A549 (cell line): ENCODE measurements around the gene SBF2. TPM values are rescaled to one million over a fixed set of nuclear protein-coding genes. Genes with fewer than 3 reads are reported as not detected.

Experiments
- ATAC-seq, 2 experiments: fragments of 200-7000 bp in 1 of 2; fragments of >200 bp in 1 of 2; cut with Nextera tagmentation in 1 of 2; cut with Tn5 transposase in 1 of 2; 3 replicates each; pipeline versions ENCODE4 v1.8.0 to v1.9.1; 2018 to 2020; ENCODE audit warnings: mild to moderate bottlenecking in 1 of 2, moderate library complexity in 1 of 2
- CTCF ChIA-PET: fragments of 300-600 bp; sonication (Branson Sonifier 250); formaldehyde crosslinking; extraction: SDS; loops from one replicate; lab custom pipeline; 2021; ENCODE audit warnings: antibody characterized with exemption, inconsistent platforms; lab: Yijun Ruan, JAX
- POLR2A ChIA-PET: fragments of 350-600 bp; formaldehyde crosslinking; extraction: SDS; loops from one replicate; lab custom pipeline; 2021; ENCODE audit warnings: antibody characterized with exemption, inconsistent platforms; lab: Yijun Ruan, JAX
- DNase-seq, 2 experiments: peaks; one replicate each; pipeline versions ENCODE4 v3.0.0 to v3.0.0-alpha.2; 2011 to 2016; ENCODE audit warnings: low read depth in 1 of 2, low spot score in 1 of 2
- FAIRE-seq: peaks from 2 replicates; lab custom pipeline; 2011; peaks lifted over from hg19 to GRCh38; lab: Jason Lieb, UNC
- H3K27ac ChIP-seq, 2 experiments: fragments of >200 bp; sonication (Bioruptor Twin); formaldehyde crosslinking; 3 replicates each; pipeline ENCODE4 v1.5.1; 2016 to 2017
- H3K4me1 ChIP-seq: fragments of >200 bp; sonication (Bioruptor Twin); formaldehyde crosslinking; 3 replicates; pipeline ENCODE4 v1.6.1; 2016
- H3K4me2 ChIP-seq: fragments of >200 bp; sonication (Bioruptor Twin); formaldehyde crosslinking; 3 replicates; pipeline ENCODE4 v1.6.1; 2016
- H3K4me3 ChIP-seq: fragments of >200 bp; sonication (Bioruptor Twin); formaldehyde crosslinking; 3 replicates; pipeline ENCODE4 v1.5.1; 2016
- H3K9me3 ChIP-seq: fragments of >200 bp; sonication (Bioruptor Twin); formaldehyde crosslinking; 3 replicates; pipeline ENCODE4 v1.6.1; 2016
- BCL3 ChIP-seq: fragments of >200 bp; sonication (Bioruptor Twin); formaldehyde crosslinking; IDR thresholded peaks from 3 replicates; pipeline ENCODE4 v1.6.1; 2016
- BHLHE40 ChIP-seq: IDR thresholded peaks from 2 replicates; pipeline ENCODE4 v1.6.1; 2012; ENCODE audit warnings: low read depth, low read length, inconsistent platforms
- CBX8 ChIP-seq: fragments of 200-600 bp; sonication (generic); IDR thresholded peaks from 2 replicates; pipeline ENCODE4 v1.6.1; 2016
- E2F6 ChIP-seq: IDR thresholded peaks from 2 replicates; pipeline ENCODE4 v1.6.1; 2012; ENCODE audit warnings: low read depth, borderline replicate concordance
- EHF ChIP-seq: fragments of 250-450 bp; sonication (Bioruptor Pico); IDR thresholded peaks from 2 replicates; pipeline ENCODE4 v1.5.0; 2020; ENCODE audit warnings: mild to moderate bottlenecking
- EHMT2 ChIP-seq: fragments of 200-600 bp; sonication (generic); IDR thresholded peaks from 2 replicates; pipeline ENCODE4 v1.6.1; 2016; ENCODE audit warnings: antibody characterized with exemption, low read depth, mild to moderate bottlenecking, moderate library complexity
- ELK1 ChIP-seq: fragments of 150-350 bp; IDR thresholded peaks from 2 replicates; pipeline ENCODE4 v1.6.1; 2014; ENCODE audit warnings: low read depth, mild to moderate bottlenecking, low read length
- ESRRA ChIP-seq: fragments of 150-350 bp; IDR thresholded peaks from 2 replicates; pipeline ENCODE4 v1.6.1; 2014; ENCODE audit warnings: mild to moderate bottlenecking, low read length, borderline replicate concordance
- FOSB ChIP-seq: fragments of 250-450 bp; sonication (Bioruptor Pico); IDR thresholded peaks from 2 replicates; pipeline ENCODE4 v1.5.0; 2020; ENCODE audit warnings: mild to moderate bottlenecking, moderate library complexity
- FOSL2 ChIP-seq, 2 experiments: fragments of 450-650 bp in 1 of 2; fragments of >200 bp in 1 of 2; sonication (Bioruptor Twin) in 1 of 2; formaldehyde crosslinking; IDR thresholded peaks; 2 replicates each; pipeline versions ENCODE4 v1.5.0 to v1.6.1; 2016 to 2020; ENCODE audit warnings: mild to moderate bottlenecking in 1 of 2, moderate library complexity in 1 of 2
- GATA3 ChIP-seq: IDR thresholded peaks from 2 replicates; pipeline ENCODE4 v1.6.1; 2012; ENCODE audit warnings: borderline replicate concordance
- HEYL ChIP-seq: fragments of 250-450 bp; sonication (Bioruptor Pico); IDR thresholded peaks from 2 replicates; pipeline ENCODE4 v1.8.0; 2021; ENCODE audit warnings: mild to moderate bottlenecking, moderate library complexity
- HMGXB4 ChIP-seq: fragments of 250-450 bp; sonication (Bioruptor Pico); IDR thresholded peaks from 2 replicates; pipeline ENCODE4 v1.5.0; 2021; ENCODE audit warnings: mild to moderate bottlenecking, moderate library complexity, borderline replicate concordance
- HOXA7 ChIP-seq: fragments of 250-450 bp; sonication (Bioruptor Pico); IDR thresholded peaks from 2 replicates; pipeline ENCODE4 v1.5.0; 2020; ENCODE audit warnings: mild to moderate bottlenecking, moderate library complexity
- HOXB5 ChIP-seq: fragments of 250-450 bp; sonication (Bioruptor Pico); IDR thresholded peaks from 2 replicates; pipeline ENCODE4 v1.5.0; 2020; ENCODE audit warnings: mild to moderate bottlenecking, moderate library complexity
- JUN ChIP-seq, 2 experiments: fragments of >200 bp; sonication (Bioruptor Twin); formaldehyde crosslinking; IDR thresholded peaks; 2 replicates in 1 of 2; 3 replicates in 1 of 2; pipeline ENCODE4 v1.6.1; 2016 to 2017
- KDM5A ChIP-seq: fragments of 200-600 bp; sonication (generic); IDR thresholded peaks from 2 replicates; pipeline ENCODE4 v1.6.1; 2016; ENCODE audit warnings: antibody characterized with exemption, mild to moderate bottlenecking
- MAFK ChIP-seq: fragments of 450-650 bp; IDR thresholded peaks from 2 replicates; pipeline ENCODE4 v1.6.1; 2014; ENCODE audit not compliant: partially characterized antibody
- MAZ ChIP-seq: fragments of 150-350 bp; IDR thresholded peaks from 2 replicates; pipeline ENCODE4 v1.6.1; 2014; ENCODE audit warnings: antibody characterized with exemption, low read depth, low read length, borderline replicate concordance
- NFE2L2 ChIP-seq: fragments of 150-350 bp; conservative IDR thresholded peaks from 2 replicates; pipeline ENCODE4 v1.6.1; 2014; ENCODE audit warnings: low read length
- NR3C1 ChIP-seq: fragments of >200 bp; sonication (Bioruptor Twin); formaldehyde crosslinking; IDR thresholded peaks from 3 replicates; pipeline ENCODE4 v1.6.1; 2017
- POLR2AphosphoS2 ChIP-seq: conservative IDR thresholded peaks from 2 replicates; pipeline ENCODE4 v1.6.1; 2012; ENCODE audit warnings: low read length, improper control_type of control experiment, inconsistent platforms
- SREBF2 ChIP-seq: fragments of 450-650 bp; IDR thresholded peaks from 2 replicates; pipeline ENCODE4 v1.6.1; 2014; ENCODE audit warnings: mild to moderate bottlenecking, moderate library complexity
- ZFP36 ChIP-seq: fragments of 450-650 bp; IDR thresholded peaks from 2 replicates; pipeline ENCODE4 v1.6.1; 2014; ENCODE audit warnings: borderline replicate concordance; ENCODE audit not compliant: partially characterized antibody
- ZSCAN20 ChIP-seq: fragments of 250-450 bp; sonication (Bioruptor Pico); IDR thresholded peaks from 2 replicates; pipeline ENCODE4 v1.8.0; 2022; ENCODE audit warnings: mild to moderate bottlenecking, moderate library complexity
- WGBS: methylation state at CpG from one replicate; pipeline ENCODE4 v1.1.6; 2017; ENCODE audit errors: missing lambda C conversion rate; 5-methylcytosine and 5-hydroxymethylcytosine counted together
- polyA plus RNA-seq, 4 experiments: library from polyadenylated mRNA; depleted of rRNA in 3 of 4; stranded (reverse); fragments of >200 nt; fragmentation: RNase III in 1 of 4; extraction: RNeasy Plus Mini Kit Qiagen cat#74134 plus additional on column Dnase treatment in 1 of 4; gene quantifications; 2 replicates in 3 of 4; 3 replicates in 1 of 4; pipeline ENCODE4 v1.2.3, GENCODE V29; 2011 to 2017

Gene SBF2
- polyA plus RNA-seq, 2 of the 4 experiments (the other 2 are of a cell fraction) = 11.1 to 49.6 TPM

- no peak for FAIRE-seq
- POLR2A ChIA-PET = no interaction called here
- Histone ChIP-seq H3K4me3 (no peak overlapping the region), H3K9me3 (no peaks in the 10 kb centered on the region)
- WGBS = 97% methylated on average over 3 of the region's 3 CpGs
- no peak for TF ChIP-seq E2F6
- TF ChIP-seq BHLHE40 = no peak
- no peak for TF ChIP-seq HMGXB4 (CRISPR knock-in tag)
- TF ChIP-seq EHMT2 = no peak
- no peak for TF ChIP-seq FOSB (CRISPR knock-in tag)
- no peak for TF ChIP-seq HOXA7 (CRISPR knock-in tag)
- TF ChIP-seq GATA3 = no peak
- TF ChIP-seq BCL3 = no peak
- no peak for TF ChIP-seq JUN (IDR thresholded peaks at IDR 0.05)
- TF ChIP-seq NR3C1 = no peak
- TF ChIP-seq POLR2AphosphoS2 = no peak
- no peak for TF ChIP-seq MAZ
- TF ChIP-seq HEYL (CRISPR knock-in tag) = no peak
- no peak for TF ChIP-seq EHF (CRISPR knock-in tag)
- TF ChIP-seq, all 56 proteins: peak for 0
- DNase-seq (no peak), ATAC-seq (no peak)
- Histone ChIP-seq H3K4me1 (no peaks in the 10 kb centered on the region), H3K27ac (no peak overlapping the region; a peak in 1 of 6 replicates), H3K4me2 (no peak overlapping the region)
- CTCF ChIA-PET = interaction anchor here (0.8 to 2.2 kb wide), 4 partner anchors 9 to 185 kb away, joined by 3 to 7 read pairs (median 4); no protein-coding TSS in a partner anchor
These were observed 506.0 kb downstream of the SBF2 start for GRCh38 chr11:9787981-9788521.

- 95% methylated on average over 5 of the region's 5 CpGs for WGBS
- H3K9me3 ChIP-seq = no peaks in the 10 kb centered on the region
- no peak overlapping the region for H3K4me2 ChIP-seq
- no peak overlapping the region for H3K4me3 ChIP-seq
- ATAC-seq = no peak
- ChIA-PET POLR2A (no interaction called here), CTCF (interaction anchor here (0.8 to 2.2 kb wide), 3 partner anchors 10 to 521 kb away, joined by 3 to 7 read pairs (median 3); no protein-coding TSS in a partner anchor)
- no peak for DNase-seq
- no peak for FAIRE-seq
- no peaks in the 10 kb centered on the region for H3K4me1 ChIP-seq
- H3K27ac ChIP-seq = no peak overlapping the region
- TF ChIP-seq HOXB5 (CRISPR knock-in tag) (no peak), MAFK (no peak), NFE2L2 (no peak), ELK1 (no peak), ESRRA (no peak), EHF (CRISPR knock-in tag) (no peak), HMGXB4 (CRISPR knock-in tag) (no peak), CBX8 (no peak), ZSCAN20 (CRISPR knock-in tag) (no peak), ZFP36 (no peak), FOSL2 (IDR thresholded peaks at IDR 0.05) (no peak), FOSL2 (CRISPR knock-in tag; IDR thresholded peaks at IDR 0.05) (no peak), SREBF2 (no peak), KDM5A (no peak)
These were observed 506.8 kb downstream of the SBF2 start for GRCh38 chr11:9787260-9787659.
